Epidermal melanocyte (primary cell): ENCODE results near the gene MGST1.

Experiments
- DNase-seq: peaks from one replicate; pipeline ENCODE4 v3.0.0; 2011; ENCODE audit warnings: low spot score; ENCODE audit not compliant: insufficient read length

MGST1 gene, protein sequence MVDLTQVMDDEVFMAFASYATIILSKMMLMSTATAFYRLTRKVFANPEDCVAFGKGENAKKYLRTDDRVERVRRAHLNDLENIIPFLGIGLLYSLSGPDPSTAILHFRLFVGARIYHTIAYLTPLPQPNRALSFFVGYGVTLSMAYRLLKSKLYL

DNA sequence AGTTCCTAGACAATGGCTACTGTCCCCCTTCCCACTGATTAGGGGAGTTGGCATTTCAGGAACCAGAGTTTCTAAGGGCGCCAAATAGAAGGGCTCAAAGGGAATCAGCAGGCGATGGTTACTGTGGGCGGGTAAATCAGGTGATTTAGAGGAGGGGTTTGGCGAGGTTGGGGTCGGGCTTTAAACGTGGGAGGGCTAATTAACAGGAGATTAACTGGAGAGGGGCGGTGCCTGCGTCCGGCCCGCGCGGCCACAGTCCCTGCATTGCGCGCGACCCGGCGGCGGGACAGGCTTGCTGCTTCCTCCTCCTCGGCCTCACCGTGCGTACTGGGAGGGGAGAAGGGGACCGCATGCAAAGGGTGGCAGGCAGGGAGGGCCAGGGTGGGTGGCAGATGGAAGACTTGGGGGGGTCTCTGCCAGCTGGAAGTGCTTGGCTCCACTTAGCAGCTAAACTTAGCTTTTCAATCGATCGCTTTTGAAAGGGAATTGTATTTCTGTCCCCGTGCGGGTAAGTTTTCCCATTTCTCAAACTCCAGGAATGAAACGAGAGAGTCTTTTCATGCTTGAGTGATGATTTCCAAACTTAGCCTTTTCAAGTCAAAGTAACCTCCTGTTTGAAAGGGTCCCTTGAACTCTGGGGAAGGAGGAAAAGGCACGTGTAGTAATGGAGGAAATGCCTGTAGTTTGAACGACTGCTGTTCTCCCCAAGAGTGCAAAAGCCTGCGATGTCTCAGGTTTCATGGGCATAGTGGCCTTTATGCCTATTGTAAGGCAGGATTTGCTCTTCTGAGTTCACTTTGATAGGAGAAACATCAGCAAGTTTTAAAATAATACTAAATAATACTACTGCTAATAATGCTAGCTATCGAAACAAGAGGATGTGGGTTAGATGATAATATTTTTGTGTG, at the start of gene MGST1:
TSS of gene MGST1 (plus strand) at position 255 of the 908 bp plus-strand sequence. CDS start 6,608 bp downstream, outside the sequence.
- DNase-seq, result no peak

DNA sequence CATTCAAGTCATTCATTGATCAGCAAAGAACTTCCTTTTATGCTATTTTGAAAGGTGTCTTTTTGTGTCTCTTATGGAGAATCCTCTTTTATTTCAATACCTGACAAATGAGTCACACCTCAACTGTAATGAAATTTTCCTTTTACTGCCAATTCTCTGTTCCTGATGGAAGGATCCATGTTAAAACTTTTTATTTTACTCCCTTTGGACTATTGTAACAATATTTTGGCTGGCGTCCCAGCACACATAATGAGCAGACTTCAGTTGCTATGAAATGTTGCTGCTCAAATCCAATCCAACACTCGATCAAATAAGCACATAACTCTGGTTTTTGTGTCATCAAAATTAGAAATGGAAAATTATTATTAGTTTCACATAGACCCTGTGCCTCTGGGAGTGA, 48.0 kb upstream of the MGST1 start:
- no peak for DNase-seq

DNA sequence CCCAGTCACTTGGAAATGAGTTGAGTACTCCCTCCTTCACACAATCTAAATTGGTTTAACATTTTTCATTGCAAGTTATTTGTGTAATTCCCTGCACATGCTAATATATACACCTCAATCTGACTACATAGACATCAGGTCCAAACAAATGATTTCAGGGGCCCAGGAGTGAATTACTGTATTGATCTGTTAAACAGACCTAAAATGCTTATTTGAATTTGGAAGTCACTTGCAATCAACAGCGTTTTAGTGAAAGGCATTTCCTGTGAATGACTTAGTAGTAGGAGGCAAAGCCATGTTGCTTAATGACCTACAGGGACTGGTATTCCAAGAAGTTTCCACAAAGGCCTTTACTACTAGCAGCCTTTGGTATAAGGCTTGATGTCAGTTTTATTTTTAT, 47.3 kb upstream of the MGST1 start:
- DNase-seq, result no peak

DNA sequence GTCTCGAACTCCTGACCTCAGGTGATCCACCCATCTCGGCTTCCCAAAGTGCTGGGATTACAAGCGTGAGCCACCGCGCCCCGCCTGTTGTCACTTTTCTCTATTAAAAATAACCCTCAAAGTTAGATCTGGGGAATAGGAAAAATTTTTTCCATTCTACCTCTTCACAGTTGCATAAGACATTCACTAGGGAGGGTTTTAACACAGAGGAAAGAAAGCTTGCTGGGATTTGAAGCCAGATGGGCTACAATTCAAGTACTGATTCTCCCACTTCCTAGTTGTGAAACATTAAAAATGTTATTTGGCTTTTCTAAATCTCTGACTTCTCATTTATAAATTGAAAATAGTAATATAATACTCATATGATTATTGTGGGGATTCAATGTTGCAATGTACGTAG, 46.7 kb upstream of the MGST1 start:
- no peak for DNase-seq

DNA sequence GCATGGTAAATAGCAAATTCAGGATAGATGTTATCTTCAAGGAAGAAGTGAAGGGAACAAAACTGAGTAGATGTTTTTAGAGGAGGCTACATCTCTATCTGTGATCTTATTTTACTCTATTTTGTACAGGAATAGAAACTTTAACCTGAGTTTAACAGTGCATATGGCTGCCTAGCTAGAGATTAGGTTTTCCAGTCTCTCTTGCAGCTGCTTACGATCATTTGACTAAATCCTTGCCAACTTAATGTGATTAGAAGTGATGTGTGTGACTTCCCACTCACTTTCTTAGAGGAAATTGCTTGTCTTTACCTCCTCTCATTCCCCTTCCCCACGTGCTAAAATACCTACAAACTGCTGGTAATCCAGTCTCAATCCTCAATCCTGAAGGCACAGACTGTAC, 43.5 kb upstream of the MGST1 start:
- no peak for DNase-seq

DNA sequence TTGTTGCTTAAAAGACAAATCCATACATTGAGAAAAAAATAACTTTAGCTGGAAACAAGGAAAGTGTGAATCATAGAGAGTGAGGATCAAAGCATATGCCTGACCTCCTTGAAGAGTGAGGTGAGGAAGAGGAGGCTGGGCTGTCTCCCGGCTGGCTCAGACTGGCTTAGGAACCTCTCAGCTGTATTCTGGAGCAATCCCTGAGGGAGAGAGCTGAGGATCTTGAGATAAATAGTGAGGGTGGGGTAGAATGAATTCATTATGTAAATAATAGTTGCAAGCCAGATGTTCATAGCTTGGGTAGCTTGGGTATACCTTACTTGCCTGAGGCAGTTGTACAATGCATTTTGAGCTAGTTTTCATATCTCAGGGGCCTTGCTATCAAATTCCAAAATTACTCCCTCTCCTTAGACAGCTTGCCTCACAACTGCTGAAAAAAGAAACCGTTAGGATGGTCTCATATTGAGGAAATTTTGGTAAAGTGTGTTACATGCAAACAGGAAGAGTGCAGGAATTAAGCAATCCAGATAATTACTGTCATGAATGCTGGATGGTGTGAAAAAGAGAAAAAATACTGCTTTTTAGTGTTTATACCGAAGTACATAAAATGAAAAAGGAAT, 39.5 kb upstream of the MGST1 start:
- no peak for DNase-seq

DNA sequence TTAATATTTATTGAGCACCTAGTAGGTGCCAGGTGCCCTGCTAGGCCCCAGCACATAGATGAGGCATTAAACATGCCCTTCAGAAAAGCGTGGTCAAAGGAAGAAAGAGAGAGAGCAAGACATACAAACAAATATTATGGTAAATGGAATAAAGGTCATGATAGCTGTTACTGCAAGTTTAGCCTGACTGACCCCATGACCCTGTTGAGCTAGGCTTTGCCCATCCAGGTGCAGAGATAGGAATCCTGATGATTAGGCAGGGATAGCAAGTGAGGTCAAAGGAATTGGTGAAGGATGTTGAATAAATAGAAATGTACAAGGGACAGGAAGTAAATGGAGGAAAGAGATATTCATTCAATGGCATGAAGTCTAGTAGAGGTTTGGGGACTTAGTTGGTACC, 36.5 kb upstream of the MGST1 start:
- no peak for DNase-seq

DNA sequence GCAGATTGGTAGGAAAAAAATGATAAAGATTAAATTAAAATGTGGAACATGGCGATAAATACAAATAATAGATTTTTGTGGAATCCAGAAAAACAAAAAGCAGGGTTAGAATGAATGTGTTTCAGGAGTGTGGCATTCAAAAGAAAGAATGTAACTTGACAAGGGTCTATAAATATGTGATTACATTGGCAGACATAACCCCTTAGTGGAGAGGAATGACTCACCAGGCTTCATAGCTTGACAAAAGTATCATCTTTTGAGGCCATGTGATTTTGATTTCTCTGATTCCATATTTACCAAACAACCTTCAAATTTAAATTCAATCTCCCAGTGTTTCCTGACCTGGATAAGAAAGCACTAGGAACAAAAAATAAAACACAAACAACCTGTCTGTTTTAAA, 24.4 kb upstream of the MGST1 start:
- DNase-seq, result no peak

DNA sequence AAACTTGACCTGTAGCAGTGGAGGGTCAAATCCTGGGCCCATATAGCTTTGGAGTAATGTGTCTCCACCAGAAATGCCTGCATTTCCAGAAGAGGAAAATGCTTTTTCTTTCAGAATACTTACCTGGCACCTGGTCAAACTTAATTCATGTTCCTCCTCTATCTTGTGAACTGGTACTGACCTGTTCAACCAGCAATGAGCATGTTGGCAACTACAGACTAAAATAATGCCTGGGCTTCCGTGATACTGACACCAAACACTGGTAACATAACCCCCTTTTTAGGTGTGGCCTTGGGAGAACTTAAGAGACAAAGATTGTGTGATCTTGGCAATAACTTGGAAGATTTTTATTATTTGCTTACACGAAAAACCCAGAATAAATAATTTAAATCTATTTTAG, 23.8 kb upstream of the MGST1 start:
- no peak for DNase-seq

DNA sequence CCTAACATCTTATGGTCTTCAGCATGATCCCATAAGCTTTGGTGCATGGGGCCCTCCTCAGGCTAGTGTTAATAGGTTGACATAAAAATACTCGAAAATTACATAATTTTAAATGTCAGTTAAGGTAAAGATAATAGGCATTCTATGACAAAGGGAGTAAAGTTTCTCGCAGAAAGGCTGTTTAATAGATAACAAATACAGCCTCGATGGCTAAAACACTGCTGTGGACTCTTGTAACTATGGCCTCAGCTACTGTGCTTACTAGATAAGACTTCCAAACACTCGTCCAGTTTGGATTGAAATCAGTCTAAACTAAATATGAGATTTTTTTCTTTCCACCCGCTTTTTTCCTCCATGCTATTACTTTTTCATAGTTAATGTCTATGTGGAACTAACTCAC, 23.2 kb upstream of the MGST1 start:
- no peak for DNase-seq

DNA sequence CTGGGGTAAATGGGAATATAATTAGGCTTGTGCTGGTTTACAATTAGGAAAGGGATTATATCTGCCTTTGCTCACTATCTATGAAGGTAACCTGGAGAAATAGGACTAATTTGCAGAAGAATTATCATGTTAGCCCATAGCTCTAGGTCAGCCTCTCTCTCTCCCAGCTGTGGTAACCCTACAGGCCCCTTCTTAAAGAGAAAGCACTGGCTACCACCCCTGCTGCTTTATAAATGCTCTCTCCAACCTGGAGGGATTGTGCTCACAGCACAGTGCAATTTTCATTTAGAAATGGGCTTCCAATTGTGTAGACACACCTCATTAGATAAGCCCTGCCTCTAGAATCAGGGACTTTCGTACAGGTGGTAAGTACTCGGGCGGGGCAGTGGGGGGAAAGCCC, 22.7 kb upstream of the MGST1 start:
- DNase-seq, result no peak

DNA sequence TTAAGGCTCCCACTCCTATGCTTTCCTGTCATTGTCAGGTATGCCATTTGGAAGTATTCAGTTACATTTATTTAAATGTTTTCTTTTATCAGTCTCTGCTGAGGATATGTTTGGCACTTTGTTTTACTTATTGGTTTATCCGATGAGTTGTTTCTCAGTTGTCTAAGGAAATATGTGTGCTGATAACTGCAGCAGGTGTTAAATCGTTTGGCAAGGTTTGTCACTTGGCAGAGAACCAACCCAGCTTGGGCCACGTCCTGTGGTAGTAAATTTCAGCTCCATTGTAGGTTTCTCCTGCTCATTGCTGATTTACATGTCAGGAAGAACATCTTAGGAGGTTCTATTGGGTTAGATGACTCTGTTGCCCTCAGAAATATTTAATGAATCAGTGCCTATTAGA, 22.0 kb upstream of the MGST1 start:
- DNase-seq, result no peak

DNA sequence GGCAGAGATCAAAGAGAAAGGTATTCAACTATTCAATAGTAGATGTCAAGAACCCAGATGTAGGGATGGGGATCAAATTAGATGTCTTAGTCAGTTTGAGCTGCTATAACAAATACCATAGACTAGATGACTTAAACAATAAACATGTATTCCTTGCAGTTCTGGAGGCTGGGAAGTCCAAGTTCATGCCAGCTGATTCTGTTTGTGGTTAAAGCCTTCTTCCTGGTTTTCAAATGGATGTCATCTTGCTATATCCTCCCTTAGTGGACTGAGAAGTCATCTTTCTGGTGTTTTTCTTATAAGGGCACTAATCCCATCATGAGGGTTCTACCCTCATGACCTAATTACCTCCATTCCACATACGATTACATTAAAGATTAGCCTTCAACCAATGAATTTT, 19.5 kb upstream of the MGST1 start:
- DNase-seq, result no peak

DNA sequence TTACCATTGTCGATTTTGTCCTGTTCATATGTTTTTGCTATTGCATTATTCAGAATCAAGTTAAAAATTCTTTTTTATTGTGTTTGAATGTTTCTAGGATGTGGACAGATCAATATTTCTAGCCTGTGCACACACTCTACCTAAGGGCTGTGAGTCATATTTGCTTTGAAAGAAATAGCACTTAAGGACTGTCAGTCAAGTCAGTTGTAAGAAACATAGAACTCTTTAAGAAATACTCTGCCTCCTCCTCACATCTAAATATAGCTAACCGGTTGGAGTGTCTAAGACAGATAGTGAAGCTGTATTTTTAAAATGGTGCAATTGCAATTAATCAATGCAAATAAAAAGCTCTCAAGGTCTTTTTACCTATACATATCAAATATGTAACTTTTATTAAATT, 17.9 kb upstream of the MGST1 start:
- DNase-seq, result no peak

DNA sequence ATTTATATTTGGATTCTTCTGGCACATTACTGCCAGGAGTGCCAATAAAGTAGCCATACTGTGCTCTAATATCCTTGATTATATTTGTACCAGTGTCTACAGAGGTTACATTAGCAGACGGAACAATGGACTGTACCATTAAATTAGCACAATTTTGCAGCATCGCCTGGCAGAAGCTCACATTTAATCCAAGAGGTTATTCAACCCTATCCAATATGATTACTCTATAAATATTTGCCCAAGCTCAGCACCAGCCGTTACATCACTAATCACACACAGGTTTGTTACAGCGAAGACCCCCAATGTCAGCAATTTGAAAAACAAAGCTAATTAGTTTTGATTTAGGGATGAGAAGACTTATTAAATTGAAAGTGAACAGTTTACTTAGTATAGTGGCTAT, 16.9 kb upstream of the MGST1 start:
- no peak for DNase-seq

DNA sequence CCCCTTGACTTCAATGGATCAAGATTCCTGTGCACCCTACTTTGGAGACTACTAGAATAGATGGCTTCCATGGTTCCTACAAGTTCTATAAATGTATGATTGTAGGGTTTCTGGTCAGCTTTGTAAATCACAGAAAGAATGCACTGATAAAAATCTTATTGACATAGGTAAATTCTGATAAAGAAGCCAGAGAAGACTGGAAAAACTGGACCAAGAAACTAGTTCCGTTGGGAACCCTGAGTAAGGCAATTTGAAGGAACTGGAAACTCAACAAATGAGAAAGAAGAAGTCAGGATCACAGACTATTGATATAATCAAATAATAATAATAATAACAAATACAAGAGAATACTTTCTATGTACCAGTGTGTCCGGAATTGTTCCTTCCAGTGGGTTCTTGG, 15.4 kb upstream of the MGST1 start:
- no peak for DNase-seq

DNA sequence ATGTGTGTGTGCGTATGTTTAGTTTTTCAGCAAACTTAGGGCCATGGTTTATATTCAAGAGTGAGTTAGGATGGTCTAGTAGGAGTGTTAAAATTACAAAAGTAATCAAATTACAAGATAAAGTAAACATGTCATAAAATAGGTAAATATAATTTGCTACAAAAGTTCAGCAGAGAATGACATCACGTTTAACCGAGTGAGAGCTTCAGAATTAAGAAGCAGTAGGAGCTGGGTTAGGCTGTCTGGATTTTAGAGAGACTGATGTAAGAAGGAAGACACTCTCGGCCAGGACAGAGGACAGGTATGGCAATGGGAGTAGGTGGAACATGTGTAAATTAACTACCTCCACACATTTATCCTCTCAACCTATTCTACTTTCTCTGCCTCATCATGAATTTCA, 11.6 kb upstream of the MGST1 start:
- no peak for DNase-seq

DNA sequence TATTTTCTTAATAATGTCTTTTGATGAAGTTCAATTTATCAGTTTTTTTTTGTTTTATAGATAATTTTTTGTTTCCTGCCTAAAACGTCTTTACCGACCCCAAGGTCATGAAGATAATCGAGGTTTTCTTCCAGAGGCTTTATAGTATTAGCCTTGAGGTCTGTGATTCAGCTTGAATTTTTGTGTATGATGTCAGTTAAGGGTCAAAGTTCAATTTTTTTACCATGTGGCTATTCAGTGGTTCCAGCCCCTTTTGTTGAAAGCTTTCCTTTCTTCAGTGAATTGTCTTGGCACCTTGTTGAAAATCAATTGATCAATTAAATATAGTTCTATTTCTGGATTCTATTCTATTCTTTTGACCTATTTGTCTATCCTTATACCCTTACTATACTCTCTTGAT, 3.2 kb upstream of the MGST1 start:
- no peak for DNase-seq

DNA sequence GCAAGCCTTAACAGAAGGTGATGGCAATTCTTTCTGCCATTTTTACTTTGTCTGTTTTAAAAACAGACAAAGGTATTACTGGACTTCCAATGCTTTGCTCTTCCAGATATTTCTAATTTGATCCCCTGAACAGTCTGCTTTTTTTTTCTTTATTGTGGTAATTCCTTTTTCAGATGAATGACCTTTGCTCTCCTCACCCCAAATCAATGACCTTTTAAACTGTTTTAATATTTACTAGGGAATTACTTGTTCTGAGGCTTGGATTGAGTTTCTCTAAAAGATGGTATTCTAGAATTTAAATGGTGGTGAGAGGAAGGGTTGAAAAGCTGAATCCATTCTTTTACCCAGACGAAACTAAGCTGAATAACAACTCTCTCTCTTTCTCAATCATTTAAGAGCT, 2.3 kb upstream of the MGST1 start:
- no peak for DNase-seq

DNA sequence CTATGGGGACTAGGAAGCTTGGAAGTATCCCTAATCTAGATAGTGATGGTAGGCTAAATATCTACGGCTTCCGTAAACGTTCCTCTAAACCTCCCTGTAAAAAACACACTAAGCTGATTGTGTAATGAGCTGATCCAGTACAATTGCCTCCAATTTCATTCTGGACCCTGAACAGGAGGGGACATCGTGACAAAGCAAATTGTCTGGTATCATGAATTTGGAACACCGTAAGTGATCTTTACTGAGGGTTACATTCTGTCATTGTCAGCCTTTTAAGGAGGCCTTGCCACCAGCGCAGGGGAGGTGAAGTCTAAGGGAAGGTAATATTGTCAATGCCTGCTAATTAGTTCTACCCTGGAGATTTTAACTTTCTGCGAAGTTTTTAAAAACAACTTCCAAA, 487 bp upstream of the MGST1 start:
- no peak for DNase-seq

DNA sequence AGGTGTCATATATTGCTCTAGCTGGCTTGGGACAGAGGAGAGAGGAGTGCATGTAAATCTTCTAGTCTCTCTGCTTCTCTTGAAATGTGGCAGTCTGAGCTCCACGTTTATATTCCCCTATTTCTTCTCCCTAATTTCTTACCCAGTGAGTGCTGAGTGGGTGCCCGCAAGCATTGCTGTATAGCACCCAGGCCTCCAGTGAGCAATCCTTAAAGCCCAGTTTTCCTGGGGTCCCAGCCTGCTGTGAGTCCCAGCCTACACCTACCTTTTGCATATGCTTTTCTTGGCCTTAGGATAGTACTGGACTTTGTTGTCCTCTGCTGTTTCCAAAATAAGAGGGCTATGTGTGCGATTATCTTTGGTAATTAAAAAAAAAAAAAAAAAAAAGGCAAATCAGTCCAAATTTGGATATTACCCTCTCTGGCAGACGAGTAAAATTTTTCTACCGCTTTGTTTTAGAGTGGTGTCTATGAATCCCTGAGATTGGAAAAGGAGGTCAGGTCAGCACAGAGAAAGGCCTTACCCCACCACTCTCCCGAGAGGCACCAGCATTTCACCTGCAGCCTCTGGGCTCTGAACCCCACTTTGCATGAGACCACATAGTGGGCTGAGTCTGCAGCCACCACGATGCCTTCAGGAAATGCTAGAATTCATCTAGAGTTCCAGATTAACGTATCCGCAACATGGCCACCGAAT, 1.1 kb downstream of the MGST1 start:
- DNase-seq, result no peak

DNA sequence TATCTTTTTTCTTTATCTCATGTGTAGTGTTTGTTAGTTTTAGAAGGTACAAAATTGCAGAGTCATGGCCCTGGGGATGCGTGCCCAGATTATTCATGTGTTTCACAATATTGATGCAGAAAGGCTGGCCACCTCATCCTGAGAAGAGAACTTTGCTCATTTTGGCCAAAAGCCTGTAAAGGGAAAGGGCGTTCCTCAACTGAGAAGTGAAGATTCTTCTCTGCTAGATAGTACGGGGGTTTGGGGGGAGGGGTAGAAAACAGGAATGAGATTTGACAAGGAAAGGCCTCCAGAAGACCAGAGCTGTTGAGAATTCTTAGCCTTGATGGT, 1.7 kb downstream of the MGST1 start:
- no peak for DNase-seq
